Activated T-helper 2 cell treated with anti-CD3 and anti-CD28 coated beads, Interferon-gamma antibody, Interleukin-2, Interleukin-4, amounts not matched to agents 10 μg/mL and 5 μg/mL and 100 μg/mL, durations not matched to agents 14 hours and 24 hours and 36 hours (primary cell): Measurements from ENCODE around the gene CD14. TPM values are rescaled to one million over a fixed set of nuclear protein-coding genes. Genes with fewer than 3 reads are reported as not detected.
"Not testable (repeated sequence)": the region's sequence is repeated elsewhere in the genome, so short reads cannot be mapped to it uniquely, and the experiment has no call there.

Experiments used
- DNase-seq: peaks from one replicate; pipeline ENCODE4 v3.0.0; 2021; ENCODE audit warnings: low spot score
- H3K27ac Mint-ChIP-seq: one replicate; pipeline ENCODE4 v1.8.0; 2021; ENCODE audit warnings: mixed read lengths
- H3K27me3 Mint-ChIP-seq: one replicate; pipeline ENCODE4 v1.8.0; 2021; ENCODE audit warnings: low read depth, mixed read lengths
- H3K36me3 Mint-ChIP-seq: one replicate; pipeline ENCODE4 v1.8.0; 2021; ENCODE audit warnings: low read depth, mixed read lengths
- H3K4me1 Mint-ChIP-seq: one replicate; pipeline ENCODE4 v1.8.0; 2021; ENCODE audit warnings: low read depth, mixed read lengths
- H3K4me3 Mint-ChIP-seq: one replicate; pipeline ENCODE4 v1.8.0; 2021; ENCODE audit warnings: low read depth, mild to moderate bottlenecking, moderate library complexity, mixed read lengths
- H3K9me3 Mint-ChIP-seq: one replicate; pipeline ENCODE4 v1.8.0; 2021; ENCODE audit warnings: mixed read lengths
- intact Hi-C: fragments of 100-400 bp; cut with micrococcal nuclease; formaldehyde crosslinking; loops from one replicate; pipeline ENCODE4 v1.15.1; 2023
- total RNA-seq: library from RNA; stranded (reverse); gene quantifications from 2 replicates; pipeline ENCODE4 v1.2.3, GENCODE V29; 2022

CD14 gene
- total RNA-seq, 1 donor from 2014 or later, result 0.39 TPM

DNA sequence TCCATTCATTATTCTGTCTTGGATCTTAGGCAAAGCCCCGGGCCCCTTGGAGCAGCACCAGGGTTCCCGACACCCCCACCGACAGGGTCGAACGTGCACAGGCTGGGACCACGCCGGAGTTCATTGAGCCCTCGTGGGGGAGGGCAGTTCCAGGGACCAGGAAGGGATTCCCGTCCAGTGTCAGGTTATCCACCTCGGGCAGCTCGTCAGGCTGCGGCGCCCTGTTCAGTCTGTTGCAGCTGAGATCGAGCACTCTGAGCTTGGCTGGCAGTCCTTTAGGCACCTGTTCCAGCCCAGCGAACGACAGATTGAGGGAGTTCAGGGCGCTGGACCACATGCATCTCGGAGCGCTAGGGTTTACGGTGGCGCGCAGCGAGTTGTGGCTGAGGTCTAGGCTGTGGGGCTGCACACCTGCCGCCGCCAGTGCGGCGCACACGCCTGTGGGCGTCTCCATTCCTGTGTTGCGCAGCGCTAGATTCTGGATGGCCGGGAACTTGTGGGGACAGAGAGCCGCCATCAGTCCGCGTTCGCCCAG lies 1.1 kb downstream of the CD14 start:
- Mint-ChIP-seq H3K27me3 (peaks cover 14% of the 10 kb centered on the region), H3K9me3 (peaks cover 11% of the 10 kb centered on the region), H3K27ac (no peak overlapping the region), H3K4me3 (peak overlapping the region; percentile 80), H3K36me3 (no peaks in the 10 kb centered on the region), H3K4me1 (peaks cover 23% of the 10 kb centered on the region)
- no peak for DNase-seq
- intact Hi-C loops, result loop anchor here (10.0 kb wide), 1 partner anchor 377 kb away; no protein-coding TSS in a partner anchor

DNA sequence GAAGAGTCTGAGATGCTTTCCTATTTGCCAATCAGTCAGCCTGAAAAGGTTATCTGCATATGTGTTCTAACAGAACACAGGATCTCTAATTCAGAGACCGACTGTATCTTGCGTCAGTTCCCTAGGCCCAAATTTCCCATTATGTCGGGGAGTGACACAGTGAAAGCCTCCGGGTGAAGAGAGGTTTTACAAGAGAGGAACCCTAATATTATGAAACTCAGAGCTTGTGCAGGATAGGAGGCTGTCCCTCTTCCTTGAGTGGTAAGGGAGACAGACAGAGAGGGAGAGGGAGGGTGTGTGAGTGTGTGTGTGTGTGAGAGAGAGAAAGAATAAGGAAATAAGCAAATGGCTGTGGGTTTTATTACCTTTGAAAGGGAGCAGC lies 1.9 kb downstream of the CD14 start:
- Mint-ChIP-seq H3K36me3 (no peaks in the 10 kb centered on the region), H3K4me1 (peaks cover 23% of the 10 kb centered on the region), H3K27ac (no peak overlapping the region), H3K27me3 (peaks cover 14% of the 10 kb centered on the region), H3K4me3 (peak overlapping the region; percentile 50), H3K9me3 (peaks cover 11% of the 10 kb centered on the region)
- no peak for DNase-seq
- intact Hi-C loops, result loop anchor here (10.0 kb wide), 1 partner anchor 376 kb away; no protein-coding TSS in a partner anchor

- Mint-ChIP-seq H3K9me3 (peaks cover 11% of the 10 kb centered on the region), H3K27ac (no peak overlapping the region), H3K4me3 (no peak overlapping the region), H3K27me3 (peaks cover 17% of the 10 kb centered on the region), H3K4me1 (peaks cover 23% of the 10 kb centered on the region), H3K36me3 (no peaks in the 10 kb centered on the region)
- intact Hi-C loops, result loop anchor here (10.0 kb wide), 1 partner anchor 376 kb away; no protein-coding TSS in a partner anchor
- no peak for DNase-seq
Observed at GRCh38 chr5:140630292-140631035, 2.5 kb downstream of the CD14 start.

GRCh38 chr5:140628711-140629110 lies 4.3 kb downstream of the CD14 start:
- intact Hi-C loops, result no loop called here
- Mint-ChIP-seq H3K4me1 (peaks cover 18% of the 10 kb centered on the region), H3K27ac (no peak overlapping the region), H3K9me3 (peaks cover 11% of the 10 kb centered on the region), H3K4me3 (no peak overlapping the region), H3K36me3 (no peaks in the 10 kb centered on the region), H3K27me3 (peaks cover 18% of the 10 kb centered on the region)
- DNase-seq, result no peak

GRCh38 chr5:140627972-140628371 lies 5.0 kb downstream of the CD14 start:
- DNase-seq, result no peak
- Mint-ChIP-seq H3K9me3 (peaks cover 11% of the 10 kb centered on the region), H3K36me3 (no peaks in the 10 kb centered on the region), H3K4me3 (no peak overlapping the region), H3K27me3 (peaks cover 17% of the 10 kb centered on the region), H3K27ac (no peak overlapping the region), H3K4me1 (peaks cover 12% of the 10 kb centered on the region)
- intact Hi-C loops, result no loop called here

- H3K4me1 Mint-ChIP-seq, DNase-seq, intact Hi-C loops, H3K4me3 Mint-ChIP-seq, H3K36me3 Mint-ChIP-seq, H3K27ac Mint-ChIP-seq: not testable (repeated sequence)
- Mint-ChIP-seq H3K9me3 (peaks cover 11% of the 10 kb centered on the region), H3K27me3 (peaks cover 15% of the 10 kb centered on the region)
Observed at GRCh38 chr5:140624886-140625285, 8.1 kb downstream of the CD14 start.

DNA sequence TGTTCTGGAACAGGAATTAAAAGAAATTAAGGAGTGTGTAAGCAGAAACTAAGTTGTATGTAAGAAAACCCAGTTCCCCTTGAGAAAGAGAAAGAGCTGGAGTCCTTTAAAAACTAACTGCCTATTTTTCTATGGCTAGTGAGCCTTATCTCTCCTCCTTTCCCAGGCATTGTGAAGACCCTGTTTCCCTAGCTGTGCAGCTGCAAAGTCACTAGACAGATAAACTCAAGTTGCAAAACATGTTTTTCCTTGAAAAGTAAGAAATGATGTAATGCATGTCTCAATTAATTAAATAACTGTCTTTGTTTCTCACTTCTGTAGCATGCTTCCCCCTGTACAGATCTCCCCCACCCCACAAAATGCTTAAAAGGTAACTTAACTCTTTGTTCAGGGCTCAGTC lies 9.9 kb downstream of the CD14 start:
- H3K4me3 Mint-ChIP-seq, H3K4me1 Mint-ChIP-seq, H3K27ac Mint-ChIP-seq, intact Hi-C loops, H3K36me3 Mint-ChIP-seq, DNase-seq, H3K9me3 Mint-ChIP-seq: not testable (repeated sequence)
- H3K27me3 Mint-ChIP-seq, result peaks cover 26% of the 10 kb centered on the region

DNA sequence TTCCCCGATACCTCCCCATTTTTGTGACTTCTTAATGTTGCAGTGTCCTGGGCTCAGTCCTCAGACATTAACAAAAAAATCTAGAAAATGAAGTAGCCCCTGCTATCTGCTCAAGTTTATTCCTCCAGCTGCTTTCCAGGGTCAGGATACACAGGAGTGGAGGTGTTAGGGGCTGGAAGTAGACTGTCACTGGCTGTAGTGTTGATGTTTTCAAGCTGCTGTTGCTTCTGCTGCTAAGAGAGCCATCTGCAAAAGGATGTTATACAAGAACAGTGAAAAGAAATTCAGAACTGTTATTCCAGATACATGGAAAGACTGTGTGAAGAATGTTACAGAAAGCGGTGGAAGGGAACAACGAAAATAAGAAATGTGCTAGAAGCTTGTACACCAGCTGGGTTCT lies 10.7 kb downstream of the CD14 start:
- Mint-ChIP-seq H3K4me3 (no peak overlapping the region), H3K4me1 (no peaks in the 10 kb centered on the region), H3K27me3 (peaks cover 28% of the 10 kb centered on the region), H3K36me3 (no peaks in the 10 kb centered on the region), H3K27ac (no peak overlapping the region), H3K9me3 (peaks cover under 1% of the 10 kb centered on the region)
- DNase-seq, result no peak
- intact Hi-C loops, result no loop called here

DNA sequence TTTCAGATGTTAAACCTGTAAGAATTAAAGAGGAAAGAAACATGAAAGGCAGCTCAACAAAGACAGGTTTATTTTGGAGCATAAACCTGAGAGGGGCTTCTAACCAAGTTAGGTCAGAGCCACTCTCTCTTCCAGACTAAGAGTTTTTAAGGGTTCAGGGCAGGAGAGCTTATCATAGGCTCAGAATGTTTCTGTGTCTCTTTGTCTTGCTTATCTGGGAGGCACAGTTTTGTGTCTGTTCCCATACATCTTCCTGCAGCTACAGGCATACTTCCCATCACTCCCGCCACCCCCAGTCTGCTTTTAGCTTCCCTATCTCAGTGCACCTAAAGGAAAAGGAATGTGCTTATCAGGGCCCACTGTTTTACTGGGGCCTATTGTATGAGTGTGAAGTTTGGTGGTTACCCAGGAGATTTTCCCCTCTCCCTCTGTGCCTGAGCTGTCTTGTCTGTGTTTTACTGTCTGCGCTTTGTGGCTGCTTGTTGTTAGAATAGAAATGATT lies 21.9 kb downstream of the CD14 start:
- H3K4me1 Mint-ChIP-seq, result peaks cover 4% of the 10 kb centered on the region
- intact Hi-C loops, result no loop called here
- peaks cover 5% of the 10 kb centered on the region for H3K27me3 Mint-ChIP-seq
- no peaks in the 10 kb centered on the region for H3K9me3 Mint-ChIP-seq
- no peak overlapping the region for H3K27ac Mint-ChIP-seq
- DNase-seq, result no peak
- no peaks in the 10 kb centered on the region for H3K36me3 Mint-ChIP-seq
- no peak overlapping the region for H3K4me3 Mint-ChIP-seq

DNA sequence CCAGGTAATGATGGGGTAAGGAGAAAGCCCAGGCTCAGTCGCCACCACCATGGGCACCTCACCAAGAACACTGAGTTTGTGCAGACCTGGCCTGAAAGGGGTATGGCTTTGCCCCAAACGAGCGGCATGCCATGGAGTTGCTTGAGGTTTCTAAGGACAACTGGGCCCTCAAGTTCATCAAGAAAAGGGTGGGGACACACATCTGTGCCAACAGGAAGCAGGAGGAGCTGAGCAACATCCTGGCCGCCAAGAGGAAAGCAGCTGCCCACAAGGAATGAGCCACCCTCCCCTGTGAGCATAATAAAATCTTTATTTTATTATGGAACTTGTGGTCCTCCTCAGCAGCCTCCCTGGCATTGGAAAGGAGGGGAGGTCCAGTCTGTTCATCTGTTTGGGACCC lies 23.8 kb downstream of the CD14 start:
- peaks cover 10% of the 10 kb centered on the region for H3K27me3 Mint-ChIP-seq

DNA sequence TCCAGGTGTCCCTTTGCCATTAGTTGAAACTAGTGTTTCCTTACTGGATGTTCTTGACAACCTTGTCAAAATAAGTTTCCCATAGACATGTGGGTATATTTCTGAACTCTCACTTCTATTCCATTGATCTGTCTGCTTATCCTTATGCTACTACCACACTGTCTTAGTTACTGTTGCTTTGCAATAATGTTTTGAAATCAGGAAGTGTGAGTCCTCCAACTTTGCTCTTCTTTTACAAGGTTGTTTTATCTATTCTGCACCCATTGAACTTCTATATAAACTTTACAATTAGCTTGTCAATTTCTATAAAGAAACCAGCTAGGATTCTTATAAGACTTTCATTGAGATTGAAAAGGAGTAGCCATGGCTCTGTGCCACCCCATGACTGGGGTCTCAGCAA lies 24.3 kb downstream of the CD14 start:
- no peak for DNase-seq
- Mint-ChIP-seq H3K4me1 (peaks cover 4% of the 10 kb centered on the region), H3K4me3 (no peak overlapping the region), H3K27ac (no peak overlapping the region), H3K27me3 (peaks cover 10% of the 10 kb centered on the region), H3K36me3 (no peaks in the 10 kb centered on the region), H3K9me3 (no peaks in the 10 kb centered on the region)
- intact Hi-C loops, result no loop called here

More for the DNA sequence above, 23.8 kb downstream of the CD14 start:
- DNase-seq, result no peak
- intact Hi-C loops, result no loop called here
- H3K4me1 Mint-ChIP-seq, result peaks cover 4% of the 10 kb centered on the region
- no peaks in the 10 kb centered on the region for H3K9me3 Mint-ChIP-seq
- H3K4me3 Mint-ChIP-seq, result no peak overlapping the region
- H3K36me3 Mint-ChIP-seq, result no peaks in the 10 kb centered on the region
- H3K27ac Mint-ChIP-seq, result no peak overlapping the region

DNA sequence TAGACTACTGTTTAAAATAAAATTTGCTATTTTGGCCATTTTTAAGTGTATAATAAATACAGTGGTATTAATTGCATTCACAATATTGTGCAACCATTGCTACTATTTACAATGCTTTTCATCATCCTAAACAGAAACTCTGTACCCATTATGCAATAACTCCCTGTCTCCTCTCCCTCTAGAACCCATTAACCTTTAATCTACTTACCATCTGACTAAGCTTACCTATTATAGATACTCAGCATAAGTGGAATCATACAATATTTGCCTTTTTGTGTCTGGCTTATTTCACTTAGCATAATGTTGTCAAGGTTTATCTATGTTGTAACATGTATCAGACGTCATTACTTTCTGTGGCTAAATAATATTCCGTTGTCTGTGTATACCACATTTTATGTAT lies 25.9 kb downstream of the CD14 start:
- Mint-ChIP-seq H3K4me3 (no peak overlapping the region), H3K9me3 (no peaks in the 10 kb centered on the region), H3K36me3 (no peaks in the 10 kb centered on the region), H3K4me1 (peaks cover 4% of the 10 kb centered on the region), H3K27ac (no peak overlapping the region), H3K27me3 (peaks cover 10% of the 10 kb centered on the region)
- intact Hi-C loops, result no loop called here
- no peak for DNase-seq

DNA sequence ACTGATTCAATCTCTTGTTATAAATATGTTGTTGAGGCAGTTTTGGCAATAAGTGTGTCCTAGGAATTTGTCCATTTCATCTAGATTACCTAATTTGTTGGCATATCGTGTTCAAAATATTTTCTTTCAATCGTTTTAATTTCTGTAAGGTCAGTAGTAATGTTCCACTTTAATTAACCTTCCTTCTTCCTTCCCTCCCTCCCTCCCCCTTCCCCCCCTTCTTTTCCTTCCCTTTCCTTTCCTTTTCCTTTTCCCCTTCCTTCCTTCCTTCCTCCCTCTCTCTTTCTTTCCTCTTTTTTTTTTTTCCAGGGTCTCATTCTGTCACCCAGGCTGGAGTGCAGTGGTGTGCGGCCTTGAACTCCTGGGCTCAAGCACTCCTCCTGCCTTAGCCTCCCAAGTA lies 27.1 kb downstream of the CD14 start:
- peaks cover 10% of the 10 kb centered on the region for H3K27me3 Mint-ChIP-seq
- no peaks in the 10 kb centered on the region for H3K9me3 Mint-ChIP-seq
- intact Hi-C loops, result no loop called here
- H3K27ac Mint-ChIP-seq, result no peak overlapping the region
- no peak overlapping the region for H3K4me3 Mint-ChIP-seq
- DNase-seq, result no peak
- no peaks in the 10 kb centered on the region for H3K36me3 Mint-ChIP-seq
- H3K4me1 Mint-ChIP-seq, result no peaks in the 10 kb centered on the region
